H1 (cell line): Measurements from ENCODE around the gene SCUBE2. TPM values are rescaled to one million over a fixed set of nuclear protein-coding genes. Genes with fewer than 3 reads are reported as not detected.

Experiments used
- CTCF ChIA-PET: fragments of 300-600 bp; sonication (Branson Sonifier 250); formaldehyde crosslinking; loops from one replicate; lab custom pipeline; 2021; ENCODE audit not compliant: partially characterized antibody; lab: Charles Lee
- POLR2A ChIA-PET: fragments of 300-600 bp; sonication (Branson Sonifier 250); formaldehyde crosslinking; loops from one replicate; lab custom pipeline; 2021; ENCODE audit warnings: inconsistent platforms; ENCODE audit not compliant: partially characterized antibody; lab: Charles Lee
- DNase-seq, 2 experiments: peaks; one replicate each; pipeline versions ENCODE4 v3.0.0 to v3.0.0-alpha.2; 2010 to 2022; ENCODE audit warnings: low spot score in 2 of 2, low read depth in 1 of 2, mixed read lengths in 1 of 2
- FAIRE-seq: peaks from 2 replicates; lab custom pipeline; 2011; peaks lifted over from hg19 to GRCh38; lab: Jason Lieb, UNC
- H2AFZ ChIP-seq: 2 replicates; pipeline ENCODE4 v1.8.1; 2012; ENCODE audit warnings: low read length, inconsistent platforms
- H2AK5ac ChIP-seq: 2 replicates; pipeline ENCODE4 v1.6.1; 2013; ENCODE audit warnings: low read depth, low read length
- H2BK120ac ChIP-seq: replicated peaks from 2 replicates; pipeline ENCODE3; 2013; ENCODE audit warnings: low read depth, low read length, inconsistent platforms
- H2BK12ac ChIP-seq: 2 replicates; pipeline ENCODE4 v1.6.1; 2013; ENCODE audit warnings: low read depth, low read length
- H2BK15ac ChIP-seq: 2 replicates; pipeline ENCODE4 v1.6.1; 2013; ENCODE audit warnings: low read length
- H2BK20ac ChIP-seq: 2 replicates; pipeline ENCODE4 v1.6.1; 2013; ENCODE audit warnings: low read length
- H2BK5ac ChIP-seq: 2 replicates; pipeline ENCODE4 v1.6.1; 2013; ENCODE audit warnings: low read depth, low read length
- H3K14ac ChIP-seq: 2 replicates; pipeline ENCODE4 v1.6.1; 2013; ENCODE audit warnings: inconsistent platforms; ENCODE audit not compliant: insufficient read length
- H3K18ac ChIP-seq: 2 replicates; pipeline ENCODE4 v1.6.1; 2013; ENCODE audit warnings: low read length; ENCODE audit errors: extremely low read depth
- H3K23ac ChIP-seq: 2 replicates; pipeline ENCODE4 v1.6.1; 2013; ENCODE audit warnings: inconsistent platforms; ENCODE audit not compliant: insufficient read length
- H3K23me2 ChIP-seq: 2 replicates; pipeline ENCODE4 v1.6.1; 2013; ENCODE audit warnings: low read depth, low read length
- H3K27ac ChIP-seq: 2 replicates; pipeline ENCODE4 v1.6.1; 2011; ENCODE audit warnings: low read depth, low read length, inconsistent platforms
- H3K27me3 ChIP-seq, 4 experiments: replicated peaks in 1 of 4; 1 replicate in 1 of 4; 2 replicates in 3 of 4; pipeline versions ENCODE4 v1.6.1 to v1.8.1; 2011 to 2013; ENCODE audit warnings: low read length in 3 of 4, mild to moderate bottlenecking in 3 of 4, inconsistent platforms in 2 of 4, mixed read lengths in 2 of 4, moderate library complexity in 1 of 4; ENCODE audit not compliant: control insufficient read depth in 3 of 4, insufficient read depth in 3 of 4; ENCODE audit errors: extremely low read depth in 1 of 4
- H3K36me3 ChIP-seq, 4 experiments: 2 replicates each; pipeline versions ENCODE4 v1.6.1 to v1.8.1; 2011 to 2013; ENCODE audit warnings: mild to moderate bottlenecking in 4 of 4, low read length in 3 of 4, moderate library complexity in 2 of 4, control low read depth in 1 of 4, inconsistent platforms in 1 of 4; ENCODE audit not compliant: insufficient read depth in 4 of 4, control insufficient read depth in 2 of 4
- H3K4ac ChIP-seq: replicated peaks from 2 replicates; pipeline ENCODE3; 2013; ENCODE audit warnings: low read length, low read depth, mixed read lengths, inconsistent platforms; ENCODE audit not compliant: insufficient read length
- H3K4me1 ChIP-seq, 4 experiments: replicated peaks in 1 of 4; 1 replicate in 1 of 4; 2 replicates in 3 of 4; pipeline versions ENCODE4 v1.6.1 to v1.8.1; 2011 to 2013; ENCODE audit warnings: low read length in 3 of 4, inconsistent platforms in 2 of 4, mixed read lengths in 1 of 4; ENCODE audit not compliant: insufficient read depth in 4 of 4, control insufficient read depth in 3 of 4
- H3K4me2 ChIP-seq, 2 experiments: 2 replicates each; pipeline versions ENCODE4 v1.6.1 to v1.8.1; 2011 to 2013; ENCODE audit warnings: low read depth in 2 of 2, low read length in 2 of 2, control low read depth in 1 of 2, inconsistent platforms in 1 of 2, mild to moderate bottlenecking in 1 of 2; ENCODE audit not compliant: insufficient read depth in 1 of 2
- H3K4me3 ChIP-seq, 4 experiments: fragments of 200-600, 300-600 bp in 1 of 4; sonication (generic), shearing (Covaris generic), sonication (Bioruptor Twin) in 1 of 4; 2 replicates each; pipeline versions ENCODE4 v1.5.1 to v1.8.1; 2011 to 2016; ENCODE audit warnings: low read length in 4 of 4, low read depth in 3 of 4, control low read depth in 2 of 4, inconsistent platforms in 2 of 4, mild to moderate bottlenecking in 2 of 4, mixed read lengths in 1 of 4, moderate library complexity in 1 of 4; ENCODE audit not compliant: insufficient read depth in 2 of 4; ENCODE audit errors: extremely low read depth in 1 of 4
- H3K56ac ChIP-seq: replicated peaks from 2 replicates; pipeline ENCODE3; 2013; ENCODE audit warnings: low read depth, mild to moderate bottlenecking, mixed read lengths, low read length, inconsistent platforms; ENCODE audit not compliant: insufficient read length
- H3K79me1 ChIP-seq: 2 replicates; pipeline ENCODE4 v1.6.1; 2013; ENCODE audit warnings: low read depth, low read length, control low read depth
- H3K79me2 ChIP-seq, 2 experiments: 2 replicates each; pipeline versions ENCODE4 v1.6.1 to v1.8.1; 2012 to 2013; ENCODE audit warnings: low read length in 2 of 2, mild to moderate bottlenecking in 2 of 2, inconsistent platforms in 1 of 2; ENCODE audit not compliant: insufficient read depth in 2 of 2, control insufficient read depth in 1 of 2
- H3K9ac ChIP-seq, 4 experiments: replicated peaks in 1 of 4; 1 replicate in 1 of 4; 2 replicates in 3 of 4; pipeline versions ENCODE4 v1.6.1 to v1.8.1; 2011 to 2013; ENCODE audit warnings: low read depth in 3 of 4, low read length in 3 of 4, control low read depth in 2 of 4, mild to moderate bottlenecking in 2 of 4, moderate library complexity in 2 of 4, inconsistent platforms in 1 of 4; ENCODE audit errors: extremely low read depth in 1 of 4
- H3K9me3 ChIP-seq, 2 experiments: 2 replicates each; pipeline versions ENCODE4 v1.6.1 to v1.8.1; 2012 to 2013; ENCODE audit warnings: mild to moderate bottlenecking in 2 of 2, moderate library complexity in 2 of 2, control low read depth in 1 of 2, inconsistent platforms in 1 of 2, low read depth in 1 of 2, low read length in 1 of 2, mixed read lengths in 1 of 2; ENCODE audit not compliant: insufficient read depth in 2 of 2
- H4K20me1 ChIP-seq, 2 experiments: replicated peaks in 1 of 2; 2 replicates each; pipeline versions ENCODE3 to v1.8.1; 2011 to 2013; ENCODE audit warnings: inconsistent platforms in 2 of 2, low read length in 2 of 2, mild to moderate bottlenecking in 1 of 2; ENCODE audit not compliant: insufficient read depth in 2 of 2, control insufficient read depth in 1 of 2
- H4K5ac ChIP-seq: 2 replicates; pipeline ENCODE4 v1.6.1; 2013; ENCODE audit warnings: low read length, low read depth, mixed read lengths, inconsistent platforms; ENCODE audit not compliant: insufficient read length
- H4K8ac ChIP-seq: 2 replicates; pipeline ENCODE4 v1.8.0; 2013; ENCODE audit warnings: mild to moderate bottlenecking, moderate library complexity, low read length, inconsistent platforms; ENCODE audit not compliant: insufficient read depth; ENCODE audit errors: extremely low read depth
- H4K91ac ChIP-seq: replicated peaks from 2 replicates; pipeline ENCODE3; 2013; ENCODE audit warnings: low read length, mixed read lengths, inconsistent platforms; ENCODE audit not compliant: insufficient read length
- HDAC6 ChIP-seq: IDR thresholded peaks from one replicate; pipeline ENCODE4 v1.7.1; 2012; ENCODE audit warnings: low read depth, mild to moderate bottlenecking, inconsistent platforms, low read length, moderate library complexity
- RXRA ChIP-seq: IDR thresholded peaks from 2 replicates; pipeline ENCODE4 v1.6.1; 2011; ENCODE audit warnings: low read depth, mild to moderate bottlenecking, low read length, moderate library complexity; ENCODE audit not compliant: insufficient read depth
- WGBS, 2 experiments: shearing (Covaris generic) in 1 of 2; methylation state at CpG; one replicate each; pipeline versions ENCODE4 v1.1.6 to v1.1.7; 2013 to 2015; ENCODE audit warnings: low lambda C conversion rate in 2 of 2, mixed read lengths in 2 of 2, inconsistent platforms in 1 of 2, low coverage in 1 of 2, missing lambda C conversion rate in 1 of 2; ENCODE audit not compliant: insufficient replicate concordance in 2 of 2, insufficient coverage in 1 of 2, insufficient read length in 1 of 2; ENCODE audit errors: extremely low coverage in 1 of 2, missing lambda C conversion rate in 1 of 2; 5-methylcytosine and 5-hydroxymethylcytosine counted together
- polyA plus RNA-seq, 7 experiments: library from polyadenylated mRNA; depleted of rRNA in 3 of 7; stranded (reverse) in 5 of 7; unstranded in 2 of 7; fragments of >200 nt in 5 of 7; fragments of 200-250 nt in 2 of 7; gene quantifications; 1 replicate in 5 of 7; 2 replicates in 1 of 7; 4 replicates in 1 of 7; pipeline versions ENCODE4 v1.2.1 to v1.2.3, GENCODE V29; 2011 to 2013; ENCODE audit warnings: missing spikeins in 2 of 7, mixed read lengths in 2 of 7
- total RNA-seq: library from RNA; stranded (reverse); fragmentation: NEBNext Ultra II Directional; extraction: Animal tissue kit (Norgen Biotek cat#: 25700); gene quantifications from 2 replicates; pipeline ENCODE4 v1.2.1, GENCODE V29; 2021

SCUBE2 gene
- total and polyA plus RNA-seq, 2 of the 8 experiments (the other 6 are each of a cell fraction or from before 2014, with no cell fraction given), result 0.29 to 1.2 TPM

DNA sequence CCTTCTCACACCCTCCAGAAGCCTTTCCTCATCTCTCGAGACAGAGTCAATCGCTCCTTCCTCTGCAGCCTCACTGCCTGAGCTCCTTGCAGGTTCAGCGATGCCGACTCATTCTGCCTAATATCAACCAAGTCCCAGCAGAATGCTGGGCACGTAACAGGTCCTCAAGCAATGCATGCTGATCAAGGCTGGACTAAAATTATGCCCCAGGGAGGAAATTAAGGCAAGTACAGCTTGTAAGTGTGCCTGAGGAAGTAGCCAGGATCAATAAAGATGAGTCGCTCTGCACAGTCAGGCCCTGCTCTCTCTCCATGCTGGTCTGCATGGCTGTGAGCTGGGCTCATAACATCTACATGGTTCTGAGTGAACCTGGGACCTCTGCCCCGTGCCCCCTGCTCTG lies 62.0 kb downstream of the SCUBE2 start:
- H3K4ac ChIP-seq, result no peak overlapping the region
- no peaks in the 10 kb centered on the region for H3K9me3 ChIP-seq
- H3K18ac ChIP-seq, result no peak overlapping the region
- ChIA-PET CTCF (interaction anchor here (0.5 to 8.1 kb wide), 12 partner anchors 10 to 1348 kb away, joined by 3 to 90 read pairs (median 5); no protein-coding TSS in a partner anchor), POLR2A (no interaction called here)
- H3K23me2 ChIP-seq, result no peaks in the 10 kb centered on the region
- H2AK5ac ChIP-seq, result no peak overlapping the region
- no peaks in the 10 kb centered on the region for H3K79me1 ChIP-seq
- 91% methylated on average over 7 of the region's 7 CpGs; no CpG with 5 or more reads in 1 of the 2 experiments for WGBS, 2 experiments
- H3K79me2 ChIP-seq, result no peaks in the 10 kb centered on the region
- H4K91ac ChIP-seq, result no peak overlapping the region
- no peaks in the 10 kb centered on the region for H4K20me1 ChIP-seq
- no peak overlapping the region for H2BK20ac ChIP-seq
- no peak overlapping the region for H2BK5ac ChIP-seq
- H3K36me3 ChIP-seq, result no peaks in the 10 kb centered on the region
- H3K4me1 ChIP-seq, result no peaks in the 10 kb centered on the region; a peak in 2 of 7 replicates
- H3K27ac ChIP-seq, result no peak overlapping the region
- H2BK12ac ChIP-seq, result no peak overlapping the region
- FAIRE-seq (no peak), DNase-seq (no peak)
- H3K14ac ChIP-seq, result no peak overlapping the region
- H2BK120ac ChIP-seq, result no peak overlapping the region
- H3K4me3 ChIP-seq, result no peak overlapping the region
- no peak overlapping the region for H2AFZ ChIP-seq
- H3K9ac ChIP-seq, result no peak overlapping the region
- H3K23ac ChIP-seq, result no peak overlapping the region
- no peaks in the 10 kb centered on the region for H3K27me3 ChIP-seq
- no peak overlapping the region for H3K56ac ChIP-seq
- no peak overlapping the region for H3K4me2 ChIP-seq
- H2BK15ac ChIP-seq, result no peak overlapping the region
- no peak overlapping the region for H4K8ac ChIP-seq
- H4K5ac ChIP-seq, result no peak overlapping the region
- no peak for TF ChIP-seq RXRA
- no peak for TF ChIP-seq HDAC6
